ENCODE measurements around the gene RBBP7.

RBBP7 gene

GRCh38 chrX:16845686-16846085, 24.5 kb downstream of the RBBP7 start:
- no peak overlapping the region for H3K4me3 ChIP-seq (ENCODE audit: low read length, poor library complexity, severe bottlenecking)
- no peaks in the 10 kb centered on the region for H3K9me2 ChIP-seq (replicated peaks; ENCODE audit: low read depth, low read length)
- no peak overlapping the region for H2AFZ ChIP-seq (ENCODE audit: low read length)
- TF ChIP-seq CTCF (conservative IDR thresholded peaks at IDR 0.05; ENCODE audit: low read length) (no peak), EZH2phosphoT487 (IDR thresholded peaks at IDR 0.05; ENCODE audit: borderline replicate concordance) (no peak)
- H3F3A ChIP-seq (ENCODE audit: low read depth) = no peaks in the 10 kb centered on the region
- no peaks in the 10 kb centered on the region for H3K27me3 ChIP-seq (ENCODE audit: insufficient read depth, low read length, poor library complexity, severe bottlenecking)
- H4K20me1 ChIP-seq (ENCODE audit: insufficient read depth, low read length, poor library complexity, severe bottlenecking) = no peaks in the 10 kb centered on the region
- no peaks in the 10 kb centered on the region for H3K4me1 ChIP-seq (ENCODE audit: insufficient read depth, low read length, poor library complexity, severe bottlenecking)
- H3K79me2 ChIP-seq (ENCODE audit: insufficient read depth, low read length) = no peaks in the 10 kb centered on the region
- H3K4me2 ChIP-seq (ENCODE audit: low read depth, low read length, poor library complexity, severe bottlenecking) = no peak overlapping the region
- H3K9me3 ChIP-seq (ENCODE audit: insufficient read depth, low read depth, low read length) = no peaks in the 10 kb centered on the region
- peaks cover 77% of the 10 kb centered on the region; the same call in 1 of the 2 replicates for H3K36me3 ChIP-seq (ENCODE audit: insufficient read depth, low read length)
- no peak overlapping the region for H3K9ac ChIP-seq (ENCODE audit: low read depth, low read length, poor library complexity, severe bottlenecking)

GRCh38 chrX:16843208-16843909, 26.8 kb downstream of the RBBP7 start:
- H3K9ac ChIP-seq (ENCODE audit: low read depth, low read length, poor library complexity, severe bottlenecking) = no peak overlapping the region
- no peaks in the 10 kb centered on the region for H3K79me2 ChIP-seq (ENCODE audit: insufficient read depth, low read length)
- H3K36me3 ChIP-seq (ENCODE audit: insufficient read depth, low read length) = peaks cover 71% of the 10 kb centered on the region; the same call in 1 of the 2 replicates
- TF ChIP-seq CTCF (conservative IDR thresholded peaks at IDR 0.05; ENCODE audit: low read length) (no peak), EZH2phosphoT487 (IDR thresholded peaks at IDR 0.05; ENCODE audit: borderline replicate concordance) (no peak)
- no peaks in the 10 kb centered on the region for H3K9me2 ChIP-seq (replicated peaks; ENCODE audit: low read depth, low read length)
- H4K20me1 ChIP-seq (ENCODE audit: insufficient read depth, low read length, poor library complexity, severe bottlenecking) = no peaks in the 10 kb centered on the region
- H3K9me3 ChIP-seq (ENCODE audit: insufficient read depth, low read depth, low read length) = no peaks in the 10 kb centered on the region
- H3K4me1 ChIP-seq (ENCODE audit: insufficient read depth, low read length, poor library complexity, severe bottlenecking) = no peaks in the 10 kb centered on the region
- no peak overlapping the region for H3K4me3 ChIP-seq (ENCODE audit: low read length, poor library complexity, severe bottlenecking)
- H2AFZ ChIP-seq (ENCODE audit: low read length) = no peak overlapping the region
- no peaks in the 10 kb centered on the region for H3F3A ChIP-seq (ENCODE audit: low read depth)
- H3K27me3 ChIP-seq (ENCODE audit: insufficient read depth, low read length, poor library complexity, severe bottlenecking) = no peaks in the 10 kb centered on the region
- H3K4me2 ChIP-seq (ENCODE audit: low read depth, low read length, poor library complexity, severe bottlenecking) = no peak overlapping the region

GRCh38 chrX:16842684-16843083, 27.5 kb downstream of the RBBP7 start:
- Histone ChIP-seq H3K27me3 (ENCODE audit: insufficient read depth, low read length, poor library complexity, severe bottlenecking) (no peaks in the 10 kb centered on the region), H3K79me2 (ENCODE audit: insufficient read depth, low read length) (no peaks in the 10 kb centered on the region), H4K20me1 (ENCODE audit: insufficient read depth, low read length, poor library complexity, severe bottlenecking) (no peaks in the 10 kb centered on the region), H3K36me3 (ENCODE audit: insufficient read depth, low read length) (peaks cover 71% of the 10 kb centered on the region; the same call in 1 of the 2 replicates), H3F3A (ENCODE audit: low read depth) (no peaks in the 10 kb centered on the region), H3K4me2 (ENCODE audit: low read depth, low read length, poor library complexity, severe bottlenecking) (no peak overlapping the region), H3K4me1 (ENCODE audit: insufficient read depth, low read length, poor library complexity, severe bottlenecking) (no peaks in the 10 kb centered on the region), H2AFZ (ENCODE audit: low read length) (no peak overlapping the region), H3K4me3 (ENCODE audit: low read length, poor library complexity, severe bottlenecking) (no peak overlapping the region), H3K9ac (ENCODE audit: low read depth, low read length, poor library complexity, severe bottlenecking) (no peak overlapping the region), H3K9me3 (ENCODE audit: insufficient read depth, low read depth, low read length) (no peaks in the 10 kb centered on the region), H3K9me2 (replicated peaks; ENCODE audit: low read depth, low read length) (no peaks in the 10 kb centered on the region)
- TF ChIP-seq EZH2phosphoT487 (IDR thresholded peaks at IDR 0.05; ENCODE audit: borderline replicate concordance) = no peak
- TF ChIP-seq CTCF (conservative IDR thresholded peaks at IDR 0.05; ENCODE audit: low read length) = no peak

All from Loucy (cell line).